Glutamatergic neuron (in vitro differentiated cells): ENCODE results near the gene CPSF3. TPM values are rescaled to one million over a fixed set of nuclear protein-coding genes. Genes with fewer than 3 reads are reported as not detected.

Experiments
- DNase-seq: peaks from one replicate; pipeline ENCODE4 v3.0.0; 2022
- H3K27ac Mint-ChIP-seq: one replicate; pipeline ENCODE4 v1.8.0; 2020; ENCODE audit warnings: mild to moderate bottlenecking, mixed read lengths, inconsistent platforms; ENCODE audit not compliant: unreplicated experiment
- H3K27me3 Mint-ChIP-seq: one replicate; pipeline ENCODE4 v1.8.0; 2020; ENCODE audit warnings: mild to moderate bottlenecking, moderate library complexity, mixed read lengths, inconsistent platforms; ENCODE audit not compliant: unreplicated experiment
- H3K36me3 Mint-ChIP-seq: one replicate; pipeline ENCODE4 v1.8.0; 2020; ENCODE audit warnings: mild to moderate bottlenecking, mixed read lengths, inconsistent platforms; ENCODE audit not compliant: unreplicated experiment
- H3K4me1 Mint-ChIP-seq: one replicate; pipeline ENCODE4 v1.8.0; 2020; ENCODE audit warnings: mild to moderate bottlenecking, low read depth, mixed read lengths, inconsistent platforms; ENCODE audit not compliant: unreplicated experiment
- H3K4me3 Mint-ChIP-seq: one replicate; pipeline ENCODE4 v1.8.0; 2020; ENCODE audit warnings: mild to moderate bottlenecking, mixed read lengths, inconsistent platforms; ENCODE audit not compliant: unreplicated experiment
- H3K9me3 Mint-ChIP-seq: one replicate; pipeline ENCODE4 v1.8.0; 2020; ENCODE audit warnings: mild to moderate bottlenecking, moderate library complexity, mixed read lengths, inconsistent platforms; ENCODE audit not compliant: unreplicated experiment
- CTCF ChIP-seq: fragments of 200-600 bp; sonication (generic); IDR thresholded peaks from one replicate; pipeline ENCODE4 v1.5.0; 2021; ENCODE audit not compliant: partially characterized antibody, unreplicated experiment
- total RNA-seq: library from RNA; stranded (reverse); fragmentation: NEBNext Ultra II Directional; extraction: Animal tissue kit (Norgen Biotek cat#: 25700); gene quantifications from one replicate; pipeline ENCODE4 v1.2.1, GENCODE V29; 2021; ENCODE audit not compliant: unreplicated experiment

Gene CPSF3
- total RNA-seq, 1 donor from 2014 or later: 33.3 TPM

- no peak overlapping the region for H3K4me3 Mint-ChIP-seq
Observed at GRCh38 chr2:9415516-9416169, 7.8 kb upstream of the CPSF3 start.

GRCh38 chr2:9416267-9416961, 7.0 kb upstream of the CPSF3 start:
- no peak for TF ChIP-seq CTCF
- peaks cover 2% of the 10 kb centered on the region for H3K9me3 Mint-ChIP-seq
- no peak for DNase-seq
- peaks cover 2% of the 10 kb centered on the region for H3K27me3 Mint-ChIP-seq
- no peak overlapping the region for H3K27ac Mint-ChIP-seq
- H3K4me3 Mint-ChIP-seq: no peak overlapping the region
- no peaks in the 10 kb centered on the region for H3K36me3 Mint-ChIP-seq
- peaks cover 21% of the 10 kb centered on the region for H3K4me1 Mint-ChIP-seq

More at GRCh38 chr2:9415516-9416169, 7.8 kb upstream of the CPSF3 start:
- TF ChIP-seq CTCF: no peak
- DNase-seq: no peak
- Mint-ChIP-seq H3K4me1 (peaks cover 19% of the 10 kb centered on the region), H3K9me3 (peaks cover 2% of the 10 kb centered on the region), H3K27ac (no peak overlapping the region), H3K36me3 (no peaks in the 10 kb centered on the region), H3K27me3 (peaks cover 2% of the 10 kb centered on the region)

- no peaks in the 10 kb centered on the region for H3K36me3 Mint-ChIP-seq
- H3K4me3 Mint-ChIP-seq: no peak overlapping the region
- H3K27ac Mint-ChIP-seq: no peak overlapping the region
- peaks cover 4% of the 10 kb centered on the region for H3K9me3 Mint-ChIP-seq
- no peak for DNase-seq
- TF ChIP-seq CTCF: no peak
- H3K27me3 Mint-ChIP-seq: peaks cover 4% of the 10 kb centered on the region
- peaks cover 25% of the 10 kb centered on the region for H3K4me1 Mint-ChIP-seq
Observed at GRCh38 chr2:9416962-9417316, 6.5 kb upstream of the CPSF3 start.

- no peak for TF ChIP-seq CTCF
- Mint-ChIP-seq H3K4me3 (no peak overlapping the region), H3K27ac (no peak overlapping the region), H3K36me3 (no peaks in the 10 kb centered on the region), H3K4me1 (peaks cover 31% of the 10 kb centered on the region), H3K9me3 (peaks cover 4% of the 10 kb centered on the region), H3K27me3 (peaks cover 3% of the 10 kb centered on the region)
- DNase-seq: no peak
Observed at GRCh38 chr2:9417725-9418124, 5.7 kb upstream of the CPSF3 start.

- Mint-ChIP-seq H3K27ac (no peak overlapping the region), H3K4me3 (no peak overlapping the region), H3K36me3 (no peaks in the 10 kb centered on the region), H3K27me3 (peaks cover 2% of the 10 kb centered on the region), H3K9me3 (peaks cover 4% of the 10 kb centered on the region), H3K4me1 (peaks cover 31% of the 10 kb centered on the region)
- no peak for DNase-seq
- TF ChIP-seq CTCF: no peak
Observed at GRCh38 chr2:9418746-9419145, 4.7 kb upstream of the CPSF3 start.
